ENCODE results near the gene PKP4. TPM values are rescaled to one million over a fixed set of nuclear protein-coding genes. Genes with fewer than 3 reads are reported as not detected.

PKP4 gene
- total RNA-seq, 1 experiment from 2014 or later = 55.2 TPM

DNA sequence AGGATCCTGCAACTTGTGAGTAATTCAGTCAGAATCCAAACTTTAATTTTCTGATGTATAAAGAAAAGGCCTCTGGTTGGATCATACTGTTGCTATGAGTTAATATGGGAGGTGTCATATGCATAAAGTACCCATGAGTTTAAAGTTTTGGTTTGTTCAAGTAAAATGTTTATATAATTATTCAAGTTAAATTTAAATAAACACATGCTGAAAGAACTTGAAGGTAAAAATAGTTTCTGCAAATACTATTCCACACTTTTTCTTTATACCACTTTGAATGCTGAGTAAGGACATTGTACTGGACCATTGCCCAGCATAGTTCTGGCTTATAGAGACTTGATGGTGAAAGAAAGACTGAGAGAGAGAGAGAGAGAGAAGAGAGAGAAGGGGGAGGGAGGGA, 30.7 kb downstream of the PKP4 start:
- Histone ChIP-seq H3K36me3 (ENCODE audit: control insufficient read depth in 1 of 2, insufficient read depth in 2 of 2, low read length in 2 of 2) (no peaks in the 10 kb centered on the region), H3K79me2 (ENCODE audit: insufficient read depth, low read length) (peaks cover 93% of the 10 kb centered on the region)
- CTCF ChIA-PET = no interaction called here

More for the DNA sequence above, 30.7 kb downstream of the PKP4 start:
- TF ChIP-seq EGR1 (IDR thresholded peaks at IDR 0.05; ENCODE audit: low read depth) (no peak), EZH2phosphoT487 (IDR thresholded peaks at IDR 0.05; ENCODE audit: borderline replicate concordance) (no peak), SRF (IDR thresholded peaks at IDR 0.05; ENCODE audit: low read depth) (no peak), JUND (IDR thresholded peaks at IDR 0.05) (no peak), SP1 (IDR thresholded peaks at IDR 0.05; ENCODE audit: low read depth) (no peak), CBX3 (IDR thresholded peaks at IDR 0.05; ENCODE audit: low read depth) (no peak), ZFX (IDR thresholded peaks at IDR 0.05) (no peak), ATF3 (IDR thresholded peaks at IDR 0.05) (no peak), POLR2AphosphoS5 (IDR thresholded peaks at IDR 0.05; ENCODE audit: low read depth, low read length) (no peak), ZNF274 (IDR thresholded peaks at IDR 0.05; ENCODE audit: low read depth, low read length) (no peak), ELF1 (IDR thresholded peaks at IDR 0.05; ENCODE audit: borderline replicate concordance, low read depth) (no peak), REST (IDR thresholded peaks at IDR 0.05; ENCODE audit: low read depth) (no peak), TCF7L2 (IDR thresholded peaks at IDR 0.05; ENCODE audit: borderline replicate concordance, extremely low read depth, insufficient read depth, insufficient read length) (no peak), RAD21 (IDR thresholded peaks at IDR 0.05; ENCODE audit: low read depth) (no peak), SIN3A (IDR thresholded peaks at IDR 0.05; ENCODE audit: low read depth) (no peak), YY1 (IDR thresholded peaks at IDR 0.05; ENCODE audit: extremely low read depth, insufficient replicate concordance, low read depth, low read length) (no peak)
- TF ChIP-seq, protein P1, sequence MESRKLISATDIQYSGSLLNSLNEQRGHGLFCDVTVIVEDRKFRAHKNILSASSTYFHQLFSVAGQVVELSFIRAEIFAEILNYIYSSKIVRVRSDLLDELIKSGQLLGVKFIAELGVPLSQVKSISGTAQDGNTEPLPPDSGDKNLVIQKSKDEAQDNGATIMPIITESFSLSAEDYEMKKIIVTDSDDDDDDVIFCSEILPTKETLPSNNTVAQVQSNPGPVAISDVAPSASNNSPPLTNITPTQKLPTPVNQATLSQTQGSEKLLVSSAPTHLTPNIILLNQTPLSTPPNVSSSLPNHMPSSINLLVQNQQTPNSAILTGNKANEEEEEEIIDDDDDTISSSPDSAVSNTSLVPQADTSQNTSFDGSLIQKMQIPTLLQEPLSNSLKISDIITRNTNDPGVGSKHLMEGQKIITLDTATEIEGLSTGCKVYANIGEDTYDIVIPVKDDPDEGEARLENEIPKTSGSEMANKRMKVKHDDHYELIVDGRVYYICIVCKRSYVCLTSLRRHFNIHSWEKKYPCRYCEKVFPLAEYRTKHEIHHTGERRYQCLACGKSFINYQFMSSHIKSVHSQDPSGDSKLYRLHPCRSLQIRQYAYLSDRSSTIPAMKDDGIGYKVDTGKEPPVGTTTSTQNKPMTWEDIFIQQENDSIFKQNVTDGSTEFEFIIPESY (IDR thresholded peaks at IDR 0.05; ENCODE audit: extremely low read depth, insufficient replicate concordance, low read length) = no peak
- TF ChIP-seq, protein P2, sequence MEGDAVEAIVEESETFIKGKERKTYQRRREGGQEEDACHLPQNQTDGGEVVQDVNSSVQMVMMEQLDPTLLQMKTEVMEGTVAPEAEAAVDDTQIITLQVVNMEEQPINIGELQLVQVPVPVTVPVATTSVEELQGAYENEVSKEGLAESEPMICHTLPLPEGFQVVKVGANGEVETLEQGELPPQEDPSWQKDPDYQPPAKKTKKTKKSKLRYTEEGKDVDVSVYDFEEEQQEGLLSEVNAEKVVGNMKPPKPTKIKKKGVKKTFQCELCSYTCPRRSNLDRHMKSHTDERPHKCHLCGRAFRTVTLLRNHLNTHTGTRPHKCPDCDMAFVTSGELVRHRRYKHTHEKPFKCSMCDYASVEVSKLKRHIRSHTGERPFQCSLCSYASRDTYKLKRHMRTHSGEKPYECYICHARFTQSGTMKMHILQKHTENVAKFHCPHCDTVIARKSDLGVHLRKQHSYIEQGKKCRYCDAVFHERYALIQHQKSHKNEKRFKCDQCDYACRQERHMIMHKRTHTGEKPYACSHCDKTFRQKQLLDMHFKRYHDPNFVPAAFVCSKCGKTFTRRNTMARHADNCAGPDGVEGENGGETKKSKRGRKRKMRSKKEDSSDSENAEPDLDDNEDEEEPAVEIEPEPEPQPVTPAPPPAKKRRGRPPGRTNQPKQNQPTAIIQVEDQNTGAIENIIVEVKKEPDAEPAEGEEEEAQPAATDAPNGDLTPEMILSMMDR (IDR thresholded peaks at IDR 0.05 in 2 of 3, conservative IDR thresholded peaks at IDR 0.05 in 1 of 3; ENCODE audit: borderline replicate concordance in 1 of 3, insufficient read depth in 1 of 3, low read depth in 2 of 3, low read length in 2 of 3) = no peak
- no TSS peak for BruUV-seq (replicated peaks)
- DNase-seq (ENCODE audit: low read depth, low spot score) (no peak), ATAC-seq (no peak)
- Histone ChIP-seq H3K9me3 (ENCODE audit: control insufficient read depth in 1 of 2, insufficient read depth in 1 of 2, low read depth in 1 of 2, low read length in 2 of 2) (no peaks in the 10 kb centered on the region), H3K4me2 (ENCODE audit: low read length) (no peak overlapping the region), H3K4me1 (ENCODE audit: control insufficient read depth in 1 of 2, insufficient read depth in 2 of 2, low read length in 2 of 2) (peaks cover 0 to 15% of the 10 kb centered on the region in 2 experiments; a peak in 3 of 4 replicates), H2AFZ (ENCODE audit: low read depth, low read length, poor library complexity, severe bottlenecking) (no peak overlapping the region), H3K4me3 (replicated peaks in 1 of 2; ENCODE audit: low read depth in 1 of 2, low read length in 2 of 2) (no peak overlapping the region), H3K27me3 (ENCODE audit: insufficient read depth, low read length) (no peaks in the 10 kb centered on the region), H3K9ac (ENCODE audit: low read length) (no peak overlapping the region), H3K9me2 (ENCODE audit: insufficient read depth) (no peaks in the 10 kb centered on the region), H3K27ac (ENCODE audit: low read depth, low read length) (no peak overlapping the region), H4K20me1 (ENCODE audit: insufficient read depth) (no peaks in the 10 kb centered on the region; the same call in 1 of the 2 replicates)
- intact Hi-C loops (cut with micrococcal nuclease) = no loop called here
- ChIA-PET RAD21 (ENCODE audit: low non-redundant PET in 1 of 2, low total read pairs in 2 of 2, uncharacterized antibody in 2 of 2, unreplicated experiment in 2 of 2) (no interaction called here), POLR2A (no interaction called here)

Measured in HCT116 (cell line).